HG03460 (cell line): ENCODE results near the gene HBP1.
"Not testable (repeated sequence)": the region's sequence is repeated elsewhere in the genome, so short reads cannot be mapped to it uniquely, and the experiment has no call there.

ENCODE experiments used
- ATAC-seq: cut with Tn5 transposase; IDR thresholded peaks from one replicate; pipeline ENCODE4 v1.9.1; 2021; ENCODE audit not compliant: unreplicated experiment

HBP1 gene

GRCh38 chr7:107168233-107169119 is at the start of gene HBP1:
Gene HBP1 (plus strand): TSS chr7:107169003. CDS start chr7:107179894, 10,891 bp downstream.
- peak; percentile 89 for ATAC-seq

GRCh38 chr7:107119376-107120105 is 49.3 kb upstream of the HBP1 start:
- no peak for ATAC-seq

GRCh38 chr7:107122486-107122911 is 46.3 kb upstream of the HBP1 start:
- ATAC-seq: no peak

- ATAC-seq: no peak
Measured at GRCh38 chr7:107123392-107123791, 45.4 kb upstream of the HBP1 start.

GRCh38 chr7:107125475-107125874 is 43.3 kb upstream of the HBP1 start:
- ATAC-seq: no peak

GRCh38 chr7:107128217-107128616 is 40.6 kb upstream of the HBP1 start:
- no peak for ATAC-seq

GRCh38 chr7:107128748-107129147 is 40.1 kb upstream of the HBP1 start:
- ATAC-seq: no peak

- no peak for ATAC-seq
Measured at GRCh38 chr7:107130487-107131220, 38.1 kb upstream of the HBP1 start.

- no peak for ATAC-seq
Measured at GRCh38 chr7:107133396-107133795, 35.4 kb upstream of the HBP1 start.

GRCh38 chr7:107138696-107139420 is 29.9 kb upstream of the HBP1 start:
- no peak for ATAC-seq

GRCh38 chr7:107143875-107144274 is 24.9 kb upstream of the HBP1 start:
- not testable (repeated sequence) for ATAC-seq

- ATAC-seq: no peak
Measured at GRCh38 chr7:107145067-107145838, 23.6 kb upstream of the HBP1 start.

GRCh38 chr7:107147464-107148393 is 21.1 kb upstream of the HBP1 start:
- ATAC-seq: no peak

- ATAC-seq: no peak
Measured at GRCh38 chr7:107148721-107149120, 20.1 kb upstream of the HBP1 start.

GRCh38 chr7:107149863-107150262 is 18.9 kb upstream of the HBP1 start:
- ATAC-seq: no peak

- ATAC-seq: no peak
Measured at GRCh38 chr7:107150375-107151073, 18.3 kb upstream of the HBP1 start.

- ATAC-seq: no peak
Measured at GRCh38 chr7:107151538-107151937, 17.3 kb upstream of the HBP1 start.

GRCh38 chr7:107152011-107152410 is 16.8 kb upstream of the HBP1 start:
- ATAC-seq: no peak
